TTC549 (cell line): ENCODE data around the gene USP6NL.

Source experiments
- FAIRE-seq: peaks from 2 replicates; lab custom pipeline; 2012; peaks lifted over from hg19 to GRCh38; lab: Jason Lieb, UNC

Gene USP6NL

GRCh38 chr10:11593612-11594011 is 17.8 kb downstream of the USP6NL start:
- no peak for FAIRE-seq

- no peak for FAIRE-seq
Measured at GRCh38 chr10:11589738-11590137, 21.7 kb downstream of the USP6NL start.

GRCh38 chr10:11588873-11589574 is 22.4 kb downstream of the USP6NL start:
- FAIRE-seq, result no peak

GRCh38 chr10:11587722-11588259 is 23.7 kb downstream of the USP6NL start:
- FAIRE-seq, result no peak

GRCh38 chr10:11586170-11586569 is 25.3 kb downstream of the USP6NL start:
- no peak for FAIRE-seq

- no peak for FAIRE-seq
Measured at GRCh38 chr10:11581213-11581612, 30.2 kb downstream of the USP6NL start.

GRCh38 chr10:11579885-11580284 is 31.6 kb downstream of the USP6NL start:
- FAIRE-seq, result no peak

GRCh38 chr10:11578802-11579255 is 32.6 kb downstream of the USP6NL start:
- FAIRE-seq, result no peak

- FAIRE-seq, result no peak
Measured at GRCh38 chr10:11576092-11576809, 35.2 kb downstream of the USP6NL start.

GRCh38 chr10:11573497-11573896 is 38.0 kb downstream of the USP6NL start:
- no peak for FAIRE-seq

GRCh38 chr10:11570751-11571150 is 40.7 kb downstream of the USP6NL start:
- FAIRE-seq, result no peak

- no peak for FAIRE-seq
Measured at GRCh38 chr10:11569471-11569870, 42.0 kb downstream of the USP6NL start.

GRCh38 chr10:11568578-11568977 is 42.9 kb downstream of the USP6NL start:
- FAIRE-seq, result no peak

GRCh38 chr10:11564741-11565140 is 46.7 kb downstream of the USP6NL start:
- no peak for FAIRE-seq

GRCh38 chr10:11563936-11564335 is 47.5 kb downstream of the USP6NL start:
- no peak for FAIRE-seq

- FAIRE-seq, result no peak
Measured at GRCh38 chr10:11562888-11563287, 48.6 kb downstream of the USP6NL start.

- FAIRE-seq, result no peak
Measured at GRCh38 chr10:11560076-11560709, 51.3 kb downstream of the USP6NL start.

- FAIRE-seq, result no peak
Measured at GRCh38 chr10:11557967-11558366, 53.5 kb downstream of the USP6NL start.

- no peak for FAIRE-seq
Measured at GRCh38 chr10:11557513-11557912, 53.9 kb downstream of the USP6NL start.

- no peak for FAIRE-seq
Measured at GRCh38 chr10:11555556-11555955, 55.9 kb downstream of the USP6NL start.

- no peak for FAIRE-seq
Measured at GRCh38 chr10:11553773-11554381, 57.6 kb downstream of the USP6NL start.

- FAIRE-seq, result no peak
Measured at GRCh38 chr10:11551916-11552602, 59.4 kb downstream of the USP6NL start.
